Karpas-422 (cell line): ENCODE data around the gene CCL14. TPM values are rescaled to one million over a fixed set of nuclear protein-coding genes. Genes with fewer than 3 reads are reported as not detected.

Source experiments
- total RNA-seq: library from RNA; depleted of rRNA; stranded (reverse); fragments of >200 nt; shearing (Covaris generic); gene quantifications from 2 replicates; pipeline ENCODE4 v1.2.3, GENCODE V29; 2014; ENCODE audit warnings: low replicate concordance; rRNA removed

Gene CCL14
- total RNA-seq, 1 experiment from 2014 or later = not detected

Other genes with a start within 250 kb of the CCL14 start
- 0.07 TPM in 1 of 2 replicates, not detected in the other for gene GAS2L2, start 233.5 kb downstream of the CCL14 start, total RNA-seq
- gene C17orf50, start 225.8 kb downstream of the CCL14 start, total RNA-seq = not detected in 2 replicates
- not detected in 2 replicates for gene MMP28, start 191.1 kb downstream of the CCL14 start, total RNA-seq
- gene TAF15, start 177.2 kb downstream of the CCL14 start, total RNA-seq = 67.2 and 90.7 TPM in 2 replicates
- not detected in 2 replicates for gene HEATR9, start 117.8 kb downstream of the CCL14 start, total RNA-seq
- not detected in 2 replicates for gene CCL5, start 106.4 kb downstream of the CCL14 start, total RNA-seq
- gene RDM1, start 56.0 kb downstream of the CCL14 start, total RNA-seq = 9.7 and 11.0 TPM in 2 replicates
- gene LYZL6, start 43.0 kb downstream of the CCL14 start, total RNA-seq = not detected in 2 replicates
- not detected in 2 replicates for gene CCL16, start 5.2 kb downstream of the CCL14 start, total RNA-seq
- not detected in 2 replicates for gene CCL15, start 14.8 kb upstream of the CCL14 start, total RNA-seq
- not detected in 2 replicates for gene CCL23, start 31.2 kb upstream of the CCL14 start, total RNA-seq
- not detected in 2 replicates for gene CCL18, start 77.5 kb upstream of the CCL14 start, total RNA-seq
- gene CCL3, start 103.4 kb upstream of the CCL14 start, total RNA-seq = 2.1 TPM in 1 of 2 replicates, not detected in the other
- gene CCL4, start 117.1 kb upstream of the CCL14 start, total RNA-seq = 6.9 and 7.6 TPM in 2 replicates
- gene TBC1D3B, start 189.9 kb upstream of the CCL14 start, total RNA-seq = 0.63 and 3.6 TPM in 2 replicates
- 1.9 and 6.4 TPM in 2 replicates for gene CCL3L1, start 210.0 kb upstream of the CCL14 start, total RNA-seq
- gene CCL4L2, start 224.3 kb upstream of the CCL14 start, total RNA-seq = 14.9 and 26.9 TPM in 2 replicates